Renal pelvis (tissue), 4 donors: ENCODE data around the gene CACNA2D3. TPM values are rescaled to one million over a fixed set of nuclear protein-coding genes. Genes with fewer than 3 reads are reported as not detected.
"Not testable (repeated sequence)": the region's sequence is repeated elsewhere in the genome, so short reads cannot be mapped to it uniquely, and the experiment has no call there.

Experiments
- DNase-seq: peaks from one replicate; pipeline ENCODE4 v3.0.0-alpha.2; 2013
- polyA plus RNA-seq, 3 donors: library from polyadenylated mRNA; unstranded; fragments of 120-200 nt; gene quantifications; one replicate each; pipeline ENCODE4 v1.2.1, GENCODE V29; 2013; ENCODE audit not compliant: insufficient read length in 3 of 3

Gene CACNA2D3
- polyA plus RNA-seq, 3 donors: 1.3 to 1.7 (median 1.6) TPM

DNA sequence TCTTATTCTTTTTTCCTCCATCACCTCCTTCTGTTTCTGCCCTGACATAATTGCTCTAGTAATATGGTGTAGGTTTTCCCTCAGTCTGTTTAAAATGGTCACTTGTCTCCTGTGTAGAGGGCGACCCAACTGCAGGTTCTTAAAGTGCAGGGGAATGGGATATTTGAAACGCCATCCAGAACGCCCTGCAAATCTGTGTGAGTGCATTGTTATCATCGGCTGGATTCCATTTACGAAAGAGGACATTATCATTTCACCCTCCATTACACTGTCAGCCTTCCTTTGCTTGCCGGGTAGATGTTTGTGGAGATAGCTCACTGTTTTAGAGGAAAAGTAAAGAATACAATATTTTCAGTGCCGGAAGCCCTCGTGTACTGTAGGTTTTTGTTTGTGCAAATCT, 451.5 kb downstream of the CACNA2D3 start:
- no peak for DNase-seq

DNA sequence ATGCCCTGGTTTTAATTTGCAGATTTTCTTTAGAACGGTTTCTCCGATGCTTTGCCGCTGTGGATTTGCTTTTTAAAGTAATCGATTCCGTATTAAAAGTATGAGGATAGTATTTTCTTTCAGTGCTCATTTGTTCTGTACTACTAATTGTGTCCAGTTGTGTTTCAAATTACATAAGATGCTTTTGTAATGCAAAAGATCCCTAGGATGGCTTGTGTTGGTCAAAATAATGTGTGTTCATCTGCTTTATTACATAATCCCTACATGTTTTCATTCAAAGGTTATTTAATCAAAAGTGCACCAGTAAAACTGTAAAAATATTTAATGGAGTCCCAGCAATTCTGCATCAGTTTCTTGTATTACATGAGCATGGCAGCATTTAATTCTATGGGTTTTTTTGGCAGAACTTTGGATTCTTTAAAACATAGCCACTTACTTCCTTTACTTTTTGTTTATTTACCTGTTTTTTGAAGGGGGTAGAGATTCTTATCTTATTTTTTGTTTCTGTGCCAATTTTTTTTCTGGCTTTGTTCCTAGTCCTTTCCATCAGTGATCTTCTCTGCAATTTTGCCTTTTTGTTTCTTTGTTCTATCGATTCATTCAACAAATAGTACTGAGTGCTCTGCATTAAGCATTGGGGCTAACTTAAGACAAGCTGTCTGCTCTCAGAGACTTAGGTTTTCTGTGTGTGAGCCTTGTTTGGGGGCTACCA, 452.7 kb downstream of the CACNA2D3 start:
- DNase-seq: no peak

DNA sequence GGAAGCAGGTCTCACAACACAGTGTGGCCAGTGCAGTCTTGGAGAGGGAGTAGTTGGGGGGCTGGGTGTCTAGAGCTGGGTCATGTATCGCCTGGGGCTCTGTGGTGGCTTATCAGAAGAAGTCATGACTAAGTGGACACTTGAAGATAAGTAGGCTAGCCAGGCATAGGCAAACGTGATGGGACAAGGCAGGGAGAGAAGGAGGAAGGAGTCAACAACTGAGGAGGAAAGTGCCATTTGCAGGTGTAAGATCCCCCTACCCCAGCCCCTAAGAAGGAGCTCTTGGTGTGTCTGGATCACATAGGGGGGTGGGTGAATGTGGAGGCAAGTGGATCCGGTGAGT, 453.2 kb downstream of the CACNA2D3 start:
- DNase-seq: no peak

DNA sequence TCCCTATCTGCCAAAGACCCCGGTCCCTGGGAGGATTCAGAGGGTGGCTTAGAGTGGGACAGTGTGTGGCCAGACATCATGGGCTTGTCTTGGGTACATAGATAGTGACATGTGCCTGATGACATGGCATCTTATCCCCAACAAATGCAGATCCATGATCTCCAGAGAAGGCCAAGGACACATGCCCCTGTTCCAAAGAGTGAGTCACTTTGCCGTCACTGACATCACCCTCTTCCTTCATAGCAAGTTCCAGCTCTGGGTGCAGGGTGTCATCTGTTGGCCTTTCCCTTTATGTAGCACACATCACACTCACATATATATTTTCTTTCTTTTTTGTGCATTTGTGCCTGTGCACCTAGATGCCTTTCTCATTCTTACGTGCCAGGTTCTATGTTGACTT, 455.0 kb downstream of the CACNA2D3 start:
- no peak for DNase-seq

DNA sequence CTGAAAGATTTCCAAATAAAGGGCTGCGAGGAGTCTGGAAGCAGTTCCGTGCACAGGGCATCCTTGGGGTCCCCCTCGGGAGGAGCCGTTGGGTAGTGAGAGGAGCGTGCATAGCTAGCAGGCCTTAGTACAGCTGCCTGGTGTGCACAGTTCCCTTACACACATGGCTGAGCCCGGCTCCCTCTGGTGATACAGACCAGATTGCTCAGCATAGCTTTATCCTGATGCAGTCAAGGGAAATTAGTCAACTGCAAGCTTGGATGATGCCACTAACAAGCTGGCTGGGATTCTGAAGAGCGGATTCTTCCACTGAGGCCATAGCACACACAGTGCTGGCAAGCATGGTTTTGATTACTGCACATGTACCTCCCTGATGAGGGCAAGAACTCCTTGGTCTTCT, 456.1 kb downstream of the CACNA2D3 start:
- no peak for DNase-seq

DNA sequence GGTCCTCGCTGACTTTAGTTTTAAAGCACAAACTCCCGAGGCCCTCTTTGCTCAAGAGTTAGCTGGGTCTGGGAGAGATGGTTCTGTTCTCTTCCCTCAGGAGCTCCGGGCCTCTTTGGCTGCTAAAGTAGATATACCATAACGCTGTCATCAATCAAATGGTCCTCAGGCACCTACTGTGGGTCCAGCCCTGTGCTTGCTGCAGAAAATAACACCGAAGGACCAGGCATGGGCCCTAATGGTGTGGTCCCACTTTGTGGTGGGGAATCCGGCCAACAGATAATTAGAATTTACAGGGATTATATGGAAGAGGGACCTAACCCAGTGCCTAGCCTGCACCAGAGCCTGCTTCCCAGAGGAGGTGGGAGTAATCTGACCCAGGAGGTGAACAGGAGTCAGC, 458.1 kb downstream of the CACNA2D3 start:
- DNase-seq: no peak

DNA sequence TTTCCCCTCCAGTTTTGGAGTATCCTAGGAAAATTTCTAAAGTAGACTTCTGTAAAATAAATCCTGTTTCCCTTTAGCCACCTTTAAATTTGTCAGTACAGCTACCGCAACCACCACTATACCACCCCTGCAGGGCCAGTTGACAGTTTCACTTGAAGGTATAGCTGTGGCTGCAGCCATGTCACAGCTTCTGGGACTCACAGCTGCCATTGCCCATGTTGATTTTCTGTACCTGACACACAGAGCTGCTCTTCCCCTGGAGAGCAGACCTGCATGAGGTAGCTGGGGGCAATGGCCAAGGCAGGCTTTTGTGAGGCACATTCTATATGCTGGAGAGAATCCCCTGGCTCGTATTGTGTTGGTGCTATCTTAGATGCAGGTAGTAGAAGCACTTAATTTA, 460.1 kb downstream of the CACNA2D3 start:
- DNase-seq: no peak

DNA sequence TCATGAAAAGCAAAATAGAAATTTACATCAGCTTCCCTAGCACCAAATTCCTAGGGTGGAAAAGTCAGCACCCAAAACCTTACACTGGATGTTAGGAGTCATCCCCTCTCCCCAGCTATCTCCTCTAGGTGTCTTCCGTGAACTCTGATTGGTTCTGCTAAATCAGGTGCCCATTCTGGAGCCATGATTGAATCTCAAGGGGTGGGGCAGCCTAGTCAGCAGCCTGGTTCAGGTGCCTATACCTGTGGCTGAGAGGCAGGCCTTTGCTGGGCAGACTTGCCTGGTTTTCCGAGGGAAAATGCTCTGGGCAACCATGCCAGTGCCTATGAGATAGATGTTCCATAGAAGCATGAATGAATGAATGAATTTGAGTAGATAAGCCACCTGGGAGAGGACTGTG, 468.8 kb downstream of the CACNA2D3 start:
- DNase-seq: no peak

DNA sequence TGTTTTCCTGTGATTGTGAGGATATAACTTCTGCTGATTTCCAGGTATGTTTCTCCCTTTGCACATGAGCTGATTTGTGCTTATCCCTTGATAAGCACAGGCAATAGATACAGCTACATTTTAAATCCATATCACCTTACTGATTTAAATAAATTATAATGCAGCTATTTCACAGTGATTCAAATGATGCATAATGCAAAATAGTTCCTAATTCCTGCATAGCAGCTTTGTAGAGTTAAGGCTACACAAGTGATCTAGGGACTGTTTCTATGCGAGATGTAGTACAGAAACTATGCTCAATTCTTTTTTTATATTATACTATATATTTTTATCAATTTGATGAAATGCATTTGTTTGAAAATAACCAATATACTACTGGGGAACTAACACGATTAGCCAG, 471.3 kb downstream of the CACNA2D3 start:
- DNase-seq: no peak

DNA sequence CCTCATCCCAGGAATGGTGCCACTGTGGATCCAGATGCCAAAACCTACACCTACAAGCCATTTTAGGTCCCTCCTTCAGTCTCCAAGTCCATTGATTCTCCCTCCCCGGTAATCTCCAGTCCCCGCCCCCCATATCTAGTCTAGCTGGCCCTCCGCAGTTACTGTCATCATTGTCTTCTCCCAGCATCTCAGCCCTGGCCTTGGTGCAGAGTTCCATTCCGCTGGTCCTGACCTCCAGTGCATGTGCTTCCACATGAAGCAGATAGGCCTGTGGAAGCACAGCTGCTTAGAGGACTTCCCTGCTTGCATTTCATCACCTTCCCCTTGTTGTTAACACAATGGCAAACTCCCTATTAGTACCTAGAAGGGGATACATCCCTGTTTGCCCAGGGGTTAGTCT, 473.7 kb downstream of the CACNA2D3 start:
- no peak for DNase-seq

DNA sequence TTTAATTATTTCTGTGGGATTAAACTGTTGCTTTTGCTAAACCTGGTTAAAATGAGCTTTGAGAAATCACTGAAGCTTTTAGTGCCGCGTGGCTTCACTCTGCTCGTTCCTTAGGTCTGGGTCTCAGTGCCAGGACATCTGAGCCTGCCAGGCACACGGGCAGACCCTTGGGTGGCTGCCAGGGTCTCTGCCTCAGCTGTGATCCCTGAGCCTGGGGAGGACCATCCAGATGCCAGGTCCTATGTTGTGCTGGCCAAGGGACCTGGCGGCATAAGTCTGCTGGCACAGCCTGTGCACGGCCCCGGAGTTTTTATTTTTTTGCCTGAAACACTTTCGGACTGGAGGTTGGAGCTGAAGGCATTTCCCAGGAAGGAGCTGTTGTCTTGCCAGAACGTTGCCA, 477.4 kb downstream of the CACNA2D3 start:
- peak; percentile 15 for DNase-seq

DNA sequence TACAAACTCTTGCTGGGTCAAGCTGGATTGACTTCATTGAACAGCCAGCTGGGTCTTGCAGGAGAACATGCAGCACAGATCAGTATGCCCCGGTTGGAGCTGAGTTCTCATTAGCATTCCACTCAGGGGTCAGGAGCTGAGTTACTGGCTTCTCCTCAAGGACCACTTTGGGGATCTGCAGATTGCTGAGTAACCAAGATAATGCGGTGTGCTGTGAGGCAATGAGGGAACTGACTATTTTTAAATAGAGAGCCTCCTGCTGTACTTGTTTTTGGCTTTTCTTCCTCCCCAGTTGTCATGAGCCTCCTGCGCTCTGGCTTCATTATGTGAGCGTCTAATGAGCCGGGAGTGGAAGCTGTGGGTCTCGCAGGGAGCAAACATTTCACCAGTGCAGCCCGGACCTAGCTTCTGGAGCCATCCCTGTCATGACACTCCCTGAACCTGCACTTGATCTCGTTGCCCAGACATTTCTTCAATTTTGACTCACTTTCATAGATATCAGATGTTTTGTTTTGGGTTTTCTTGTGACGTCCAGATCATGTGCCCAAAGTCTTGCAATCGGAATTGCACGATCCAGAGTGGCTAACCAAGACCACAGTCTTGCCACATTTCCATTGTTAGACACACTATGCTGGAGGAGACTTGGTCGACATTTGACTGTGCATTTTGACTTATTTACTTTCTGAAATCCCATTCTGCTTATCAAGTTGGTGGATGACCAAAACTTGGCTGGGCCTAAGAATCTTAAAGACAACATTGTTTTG, 478.3 kb downstream of the CACNA2D3 start:
- DNase-seq: no peak

DNA sequence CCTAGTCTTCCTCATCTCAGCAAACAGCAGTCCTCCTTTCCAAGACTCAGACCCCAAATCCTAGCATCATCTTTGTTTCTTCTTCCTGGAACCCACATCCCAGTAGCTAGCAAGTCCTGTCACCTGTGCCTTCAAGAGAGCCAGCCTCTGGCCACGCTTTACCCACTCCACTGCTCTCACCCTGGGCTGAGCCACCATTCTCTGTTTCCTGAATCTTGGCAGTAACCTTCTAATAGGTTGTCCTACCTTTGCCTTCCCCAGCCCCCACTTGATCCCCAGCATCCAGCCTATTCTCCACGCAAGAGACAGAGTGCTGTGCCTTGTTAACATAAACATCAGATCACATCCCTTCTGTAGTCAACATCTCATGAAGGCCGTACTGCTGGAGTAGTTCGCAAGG, 482.1 kb downstream of the CACNA2D3 start:
- no peak for DNase-seq

DNA sequence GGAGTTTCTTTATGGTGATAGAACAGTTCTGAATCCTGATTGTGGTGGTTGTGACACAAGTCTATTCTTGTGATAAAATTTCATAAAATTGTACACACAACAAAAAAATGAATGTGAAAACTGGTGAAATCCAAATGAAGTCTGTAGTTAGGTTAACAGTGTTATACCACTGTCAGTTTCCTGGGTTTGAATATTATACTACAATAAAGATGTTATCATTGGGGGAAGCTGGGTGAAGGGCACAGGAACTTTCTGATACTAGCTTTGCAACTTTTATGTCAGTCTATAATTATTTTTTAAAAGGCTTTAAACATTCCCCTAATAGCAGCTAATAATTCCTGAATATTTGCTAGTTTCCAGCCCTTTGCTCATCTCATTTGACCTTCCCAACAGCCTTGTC, 485.7 kb downstream of the CACNA2D3 start:
- DNase-seq: no peak

DNA sequence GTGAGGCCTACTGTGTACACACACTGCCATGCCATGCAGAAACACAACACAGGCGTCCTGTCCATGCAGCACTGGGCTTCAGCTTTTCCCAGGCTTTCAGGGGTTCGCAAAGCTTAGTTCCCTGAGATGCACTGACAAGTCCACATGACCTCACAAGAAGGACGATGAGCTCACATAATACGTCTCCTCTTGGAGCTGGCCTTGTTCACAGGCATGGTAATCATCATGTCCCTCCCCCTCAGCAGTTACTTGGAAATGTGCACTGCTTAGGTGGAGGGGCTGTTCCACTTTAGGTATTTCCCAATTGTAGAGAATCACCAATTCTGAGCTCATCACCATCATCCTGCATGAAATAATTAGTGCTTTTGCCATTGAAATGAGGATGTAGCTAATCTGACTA, 496.7 kb downstream of the CACNA2D3 start:
- DNase-seq: no peak

DNA sequence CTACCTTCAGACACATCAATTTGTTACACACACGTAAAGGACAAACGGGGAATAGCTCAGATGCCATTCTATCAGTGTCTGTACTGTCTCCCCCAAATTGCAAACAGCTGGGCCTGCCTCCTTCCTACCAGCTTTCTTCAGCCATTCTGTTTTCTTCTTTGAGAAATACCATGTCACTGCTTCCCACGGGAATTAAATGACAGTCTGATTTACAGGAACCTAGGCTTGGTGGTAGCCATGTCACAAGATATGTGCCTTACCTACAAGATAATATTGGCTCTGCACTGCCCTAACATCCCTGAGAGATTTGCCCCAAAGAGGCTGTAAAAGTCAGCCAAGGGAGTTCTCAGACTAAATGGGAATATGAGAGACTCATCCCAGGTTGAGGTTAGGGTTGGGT, 497.2 kb downstream of the CACNA2D3 start:
- DNase-seq: no peak

DNA sequence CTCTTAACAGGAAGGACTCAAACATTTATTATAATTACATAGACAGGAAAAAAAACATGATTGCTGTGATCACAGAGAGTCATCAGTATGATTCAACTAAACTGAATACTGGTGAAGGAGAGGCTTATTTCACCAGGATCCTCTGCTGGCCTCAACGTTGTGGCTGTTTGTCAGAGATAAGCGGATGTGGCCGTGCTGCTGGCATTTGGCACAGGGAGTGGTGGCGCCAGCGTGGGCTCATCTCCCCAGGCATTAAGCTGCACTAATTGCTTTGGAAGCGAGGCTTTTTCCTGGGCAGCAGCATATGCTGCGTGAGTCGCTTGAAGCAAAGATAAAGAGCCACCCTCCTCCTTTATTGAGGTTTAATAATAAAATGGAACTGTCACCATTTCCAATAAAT, 498.8 kb downstream of the CACNA2D3 start:
- DNase-seq: no peak

DNA sequence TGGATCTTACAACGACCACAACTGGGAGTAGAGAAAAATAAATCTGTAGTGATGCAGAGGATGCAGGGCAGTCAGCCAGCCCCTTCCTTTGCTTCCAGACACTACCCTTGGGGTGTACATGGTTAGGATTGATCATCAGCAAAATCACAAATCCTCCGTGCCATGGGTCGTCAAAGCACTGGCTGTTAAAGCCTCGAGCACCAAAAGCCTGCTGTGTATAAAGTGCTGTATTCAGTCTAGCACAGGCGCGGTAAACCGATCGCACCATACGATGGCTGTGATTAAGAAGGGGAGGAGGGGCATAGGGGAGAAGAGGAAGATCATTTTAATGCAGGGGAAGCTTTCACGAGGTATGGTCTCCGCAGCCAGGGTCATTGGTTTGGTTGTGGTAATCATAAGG, 500.3 kb downstream of the CACNA2D3 start:
- no peak for DNase-seq

DNA sequence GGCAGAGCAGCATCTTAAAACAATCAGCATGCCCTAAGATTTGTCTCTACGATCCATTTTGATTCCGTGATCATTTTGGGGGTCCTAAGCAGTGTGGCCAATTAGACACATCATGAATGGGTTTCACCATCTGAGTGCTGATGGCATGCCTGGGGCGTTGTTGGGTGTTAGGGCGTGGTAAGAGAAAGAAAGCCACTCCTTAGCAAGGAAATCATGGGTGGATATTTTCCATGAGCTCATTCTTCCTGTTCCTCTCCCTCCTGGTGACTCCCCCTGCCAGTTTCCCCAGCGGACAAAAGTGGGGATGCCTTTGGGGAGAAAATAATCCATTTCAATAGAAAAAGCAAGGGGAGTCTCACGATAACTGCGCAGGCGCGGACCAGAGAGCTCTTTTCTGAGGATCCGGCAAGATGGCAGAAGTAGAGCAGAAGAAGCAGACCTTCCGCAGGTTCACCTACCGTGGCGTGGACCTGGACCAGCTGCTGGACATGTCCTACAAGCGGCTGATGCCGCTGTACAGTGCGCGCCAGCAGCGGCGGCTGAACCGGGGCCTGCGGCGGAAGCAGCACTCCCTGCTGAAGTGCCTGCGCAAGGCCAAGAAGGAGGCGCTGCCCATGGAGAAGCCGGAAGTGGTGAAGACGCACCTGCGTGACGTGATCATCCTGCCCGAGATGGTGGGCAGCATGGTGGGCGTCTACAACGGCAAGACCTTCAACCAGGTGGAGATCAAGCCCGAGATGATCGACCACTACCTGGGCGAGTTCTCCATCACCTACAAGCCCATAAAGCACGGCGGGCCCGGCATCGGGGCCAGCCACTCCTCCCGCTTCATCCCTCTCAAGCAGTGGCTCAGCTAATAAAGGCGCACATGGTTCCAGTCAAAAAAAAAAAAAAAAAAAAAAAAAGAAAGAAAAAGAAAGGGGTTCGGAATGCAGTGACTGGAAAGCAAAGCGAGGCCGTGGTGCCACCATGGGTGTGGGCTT, 503.7 kb downstream of the CACNA2D3 start:
- DNase-seq: no peak

DNA sequence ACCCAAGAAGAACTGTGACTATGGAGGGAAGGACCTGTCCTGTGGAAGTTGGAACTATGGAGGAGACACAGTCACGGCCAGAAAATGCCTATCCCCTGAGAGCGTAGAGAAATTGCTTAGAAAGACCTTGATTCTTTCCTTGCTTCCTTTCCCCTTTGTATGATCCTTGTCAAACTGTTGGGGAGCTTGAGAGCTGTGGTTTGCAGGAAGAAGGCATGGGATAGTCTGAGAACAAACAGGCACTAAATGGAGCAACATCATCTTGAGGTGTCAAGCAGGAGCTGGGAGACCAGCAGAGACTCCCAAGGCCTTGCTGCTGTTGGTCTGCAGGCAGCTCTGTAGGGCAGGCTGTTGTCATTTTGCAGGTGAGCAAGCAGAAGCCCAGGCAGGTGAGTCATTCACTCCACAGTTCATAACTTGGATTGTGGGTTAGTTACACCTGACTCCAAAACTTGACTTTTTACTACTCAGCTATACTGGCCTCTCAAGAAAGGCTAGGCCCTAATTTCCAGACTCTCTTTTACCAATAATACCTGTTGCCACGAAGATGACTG, 506.6 kb downstream of the CACNA2D3 start:
- DNase-seq: no peak

DNA sequence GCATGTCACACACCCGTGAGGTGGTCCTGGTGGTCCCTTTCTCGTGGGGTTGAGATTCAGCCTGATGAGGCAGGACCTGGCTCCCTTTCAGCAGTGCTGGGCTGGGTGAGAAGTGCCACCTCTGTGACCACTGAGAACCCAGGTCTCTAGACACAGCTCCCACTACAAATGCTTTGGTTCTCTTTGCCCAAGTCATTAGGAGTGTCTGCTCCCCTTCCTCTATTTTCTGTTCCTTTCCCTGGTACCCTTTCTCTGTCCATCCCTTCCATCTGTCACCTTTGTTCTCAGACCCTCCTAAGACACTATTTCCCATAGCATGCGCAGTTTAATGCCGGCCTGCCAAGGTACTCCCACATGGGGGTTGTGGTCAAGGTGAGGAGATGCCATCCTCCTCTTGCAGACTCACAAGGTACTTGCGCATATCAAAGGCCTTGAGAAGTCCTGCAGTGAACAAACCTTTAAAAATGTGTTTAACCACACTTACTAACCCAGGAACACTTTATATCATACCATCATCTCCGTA, 507.8 kb downstream of the CACNA2D3 start:
- DNase-seq: no peak

DNA sequence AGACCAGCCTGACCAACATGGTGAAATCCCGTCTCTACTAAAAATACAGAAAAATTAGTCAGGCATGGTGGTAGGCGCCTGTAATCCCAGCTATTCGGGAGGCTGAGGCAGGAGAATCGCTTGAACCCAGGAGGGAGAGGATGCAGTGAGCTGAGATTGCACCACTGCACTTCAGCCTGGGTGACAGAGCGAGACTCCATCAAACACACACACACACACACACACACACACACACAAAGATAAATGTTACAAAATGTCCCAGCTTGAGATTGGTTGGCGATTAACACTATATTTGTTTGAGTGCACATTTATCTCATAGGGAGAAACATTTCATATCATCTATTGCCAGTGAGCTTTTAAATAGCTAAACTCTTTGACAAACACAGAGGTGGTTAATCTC, 508.6 kb downstream of the CACNA2D3 start:
- DNase-seq: not testable (repeated sequence)
